HCT116 (cell line): Measurements from ENCODE around the gene HOXB8. TPM values are rescaled to one million over a fixed set of nuclear protein-coding genes. Genes with fewer than 3 reads are reported as not detected.

Source experiments
- ATAC-seq: fragments of 200-7000 bp; cut with Tn5 transposase; 2 replicates; pipeline ENCODE4 v1.9.1; 2020; ENCODE audit warnings: mild to moderate bottlenecking, moderate library complexity
- BruUV-seq: library from RNA; stranded (reverse); fragments of 400-500 nt; replicated peaks from 2 replicates; lab custom pipeline; 2021; lab: Mats Ljungman, UMichigan
- CTCF ChIA-PET: fragments of 300-600 bp; sonication (Branson Sonifier 250); formaldehyde crosslinking; loops from one replicate; lab custom pipeline; 2021; ENCODE audit warnings: antibody characterized with exemption; lab: Charles Lee
- POLR2A ChIA-PET: fragments of 300-600, 350-600 bp; sonication (Branson Sonifier 250); formaldehyde crosslinking; loops from one replicate; lab custom pipeline; 2021; ENCODE audit warnings: antibody characterized with exemption; lab: Charles Lee
- RAD21 ChIA-PET, 2 experiments: fragments of 300-600 bp; sonication (Branson Sonifier 250); formaldehyde crosslinking; loops; one replicate each; lab custom pipeline; 2023; ENCODE audit warnings: low total read pairs in 2 of 2; ENCODE audit not compliant: uncharacterized antibody in 2 of 2, unreplicated experiment in 2 of 2, low non-redundant PET in 1 of 2; lab: Charles Lee
- DNase-seq: peaks from one replicate; pipeline ENCODE4 v3.0.0-alpha.2; 2010; ENCODE audit warnings: low read depth, low spot score
- H2AFZ ChIP-seq: fragments of 200-600 bp; shearing (Covaris generic), sonication (generic); 2 replicates; pipeline ENCODE4 v1.6.1; 2017; ENCODE audit warnings: low read depth, mixed run types, mixed read lengths, antibody characterized with exemption, low read length; ENCODE audit not compliant: poor library complexity, severe bottlenecking
- H3K27ac ChIP-seq: 2 replicates; pipeline ENCODE4 v1.5.1; 2012; ENCODE audit warnings: low read depth, low read length
- H3K27me3 ChIP-seq: fragments of 200-600 bp; sonication (generic); 2 replicates; pipeline ENCODE4 v1.6.1; 2016; ENCODE audit warnings: mixed run types, low read length, mixed read lengths; ENCODE audit not compliant: insufficient read depth
- H3K36me3 ChIP-seq, 2 experiments: fragments of 200-500 bp in 1 of 2; fragments of 200-600 bp in 1 of 2; sonication (Bioruptor generic) in 1 of 2; sonication (generic) in 1 of 2; 2 replicates each; pipeline versions ENCODE4 v1.5.1 to v1.6.1; 2014 to 2016; ENCODE audit warnings: low read length in 2 of 2, inconsistent platforms in 1 of 2, mixed read lengths in 1 of 2, mixed run types in 1 of 2; ENCODE audit not compliant: insufficient read depth in 2 of 2, control insufficient read depth in 1 of 2
- H3K4me1 ChIP-seq, 2 experiments: fragments of 200-600 bp in 1 of 2; sonication (generic) in 1 of 2; 2 replicates each; pipeline versions ENCODE4 v1.5.1 to v1.6.1; 2012 to 2017; ENCODE audit warnings: low read length in 2 of 2, inconsistent platforms in 1 of 2, mild to moderate bottlenecking in 1 of 2, mixed read lengths in 1 of 2, mixed run types in 1 of 2, moderate library complexity in 1 of 2; ENCODE audit not compliant: insufficient read depth in 2 of 2, control insufficient read depth in 1 of 2
- H3K4me2 ChIP-seq: fragments of 200-600 bp; sonication (generic); 2 replicates; pipeline ENCODE4 v1.6.1; 2017; ENCODE audit warnings: mixed run types, low read length, mixed read lengths
- H3K4me3 ChIP-seq, 2 experiments: fragments of 200-600 bp in 1 of 2; sonication (generic) in 1 of 2; replicated peaks in 1 of 2; 2 replicates each; pipeline ENCODE4 v1.5.1; 2011 to 2016; ENCODE audit warnings: low read length in 2 of 2, control low read depth in 1 of 2, low read depth in 1 of 2, mild to moderate bottlenecking in 1 of 2, mixed read lengths in 1 of 2, mixed run types in 1 of 2
- H3K79me2 ChIP-seq: fragments of 200-600 bp; sonication (generic); 2 replicates; pipeline ENCODE4 v1.6.1; 2017; ENCODE audit warnings: mild to moderate bottlenecking, mixed run types, low read length, moderate library complexity, mixed read lengths; ENCODE audit not compliant: insufficient read depth
- H3K9ac ChIP-seq: fragments of 200-600 bp; sonication (generic); 2 replicates; pipeline ENCODE4 v1.6.1; 2016; ENCODE audit warnings: low read length, mixed read lengths
- H3K9me2 ChIP-seq: fragments of 200-600 bp; sonication (generic), shearing (Covaris generic); 2 replicates; pipeline ENCODE4 v1.6.1; 2017; ENCODE audit warnings: mixed run types, mild to moderate bottlenecking, moderate library complexity; ENCODE audit not compliant: insufficient read depth
- H3K9me3 ChIP-seq, 2 experiments: fragments of 200-500 bp in 1 of 2; fragments of 200-600 bp in 1 of 2; sonication (Bioruptor generic) in 1 of 2; sonication (generic) in 1 of 2; 2 replicates each; pipeline ENCODE4 v1.6.1; 2014 to 2017; ENCODE audit warnings: low read length in 2 of 2, mixed read lengths in 2 of 2, inconsistent platforms in 1 of 2, low read depth in 1 of 2, mild to moderate bottlenecking in 1 of 2, mixed run types in 1 of 2, moderate library complexity in 1 of 2; ENCODE audit not compliant: control insufficient read depth in 1 of 2, insufficient read depth in 1 of 2
- H4K20me1 ChIP-seq: fragments of 200-600 bp; sonication (generic), shearing (Covaris generic); 2 replicates; pipeline ENCODE4 v1.6.1; 2017; ENCODE audit warnings: mixed run types, mild to moderate bottlenecking, moderate library complexity; ENCODE audit not compliant: insufficient read depth
- CBX3 ChIP-seq: IDR thresholded peaks from 2 replicates; pipeline ENCODE4 v1.6.1; 2012; ENCODE audit warnings: low read depth
- CEBPB ChIP-seq: IDR thresholded peaks from 2 replicates; pipeline ENCODE4 v1.6.1; 2012; ENCODE audit warnings: low read depth
- EGR1 ChIP-seq: IDR thresholded peaks from 2 replicates; pipeline ENCODE4 v1.6.1; 2012; ENCODE audit warnings: low read depth
- ELF1 ChIP-seq: IDR thresholded peaks from 2 replicates; pipeline ENCODE4 v1.6.1; 2012; ENCODE audit warnings: low read depth, borderline replicate concordance
- POLR2A ChIP-seq: IDR thresholded peaks from 2 replicates; pipeline ENCODE4 v1.7.0; 2011; ENCODE audit warnings: borderline replicate concordance; ENCODE audit not compliant: insufficient read depth, insufficient read length; ENCODE audit errors: extremely low read depth
- RAD21 ChIP-seq: IDR thresholded peaks from 2 replicates; pipeline ENCODE4 v1.6.1; 2012; ENCODE audit warnings: low read depth, mild to moderate bottlenecking
- SIN3A ChIP-seq: IDR thresholded peaks from 2 replicates; pipeline ENCODE4 v1.6.1; 2012; ENCODE audit warnings: low read depth
- SRF ChIP-seq: IDR thresholded peaks from 2 replicates; pipeline ENCODE4 v1.6.1; 2012; ENCODE audit warnings: low read depth
- ZNF274 ChIP-seq: fragments of 200-500 bp; sonication (Bioruptor generic); IDR thresholded peaks from 2 replicates; pipeline ENCODE4 v1.6.1; 2014; ENCODE audit warnings: mild to moderate bottlenecking, low read depth, low read length, inconsistent platforms
- intact Hi-C: fragments of 100-400 bp; cut with micrococcal nuclease; formaldehyde crosslinking; loops from 2 replicates; pipeline ENCODE4 v1.10.0; 2022
- total RNA-seq: library from RNA; stranded (reverse); gene quantifications from one replicate; pipeline ENCODE4 v1.2.1, GENCODE V29; 2021; ENCODE audit not compliant: unreplicated experiment
- TF ChIP-seq, protein P1 (sequence below): IDR thresholded peaks from 2 replicates; pipeline ENCODE4 v1.6.1; 2012
- TF ChIP-seq, protein P2 (sequence below): IDR thresholded peaks from 2 replicates; pipeline ENCODE4 v1.6.1; 2011; ENCODE audit warnings: mild to moderate bottlenecking, low read length, moderate library complexity; ENCODE audit not compliant: insufficient replicate concordance; ENCODE audit errors: extremely low read depth

The HOXB8 gene
- total RNA-seq, 1 experiment from 2014 or later = 44.7 TPM

DNA sequence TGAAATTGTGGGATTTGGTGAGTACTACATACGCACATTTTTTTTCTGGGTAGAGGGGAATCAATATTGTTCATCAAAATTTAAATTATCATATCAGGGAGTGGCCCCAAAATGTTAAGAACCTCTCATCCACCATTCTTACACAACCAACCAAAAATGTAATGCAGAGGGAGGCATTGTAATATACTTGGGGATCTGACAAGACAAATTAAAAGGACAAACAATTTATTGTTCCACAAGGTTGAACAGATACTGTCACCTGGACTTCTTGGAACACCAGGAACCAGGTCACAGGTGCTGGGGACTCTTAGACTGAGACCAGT lies 25.7 kb upstream of the HOXB8 start:
- Histone ChIP-seq H3K4me3 (no peak overlapping the region), H3K9me2 (no peaks in the 10 kb centered on the region), H3K27ac (no peak overlapping the region), H3K36me3 (peaks cover 6 to 26% of the 10 kb centered on the region in 2 experiments; a peak in 3 of 4 replicates), H4K20me1 (no peaks in the 10 kb centered on the region), H3K4me1 (peaks cover 13 to 41% of the 10 kb centered on the region in 2 experiments; a peak in 3 of 4 replicates), H3K79me2 (peaks cover 100% of the 10 kb centered on the region), H2AFZ (no peak overlapping the region), H3K4me2 (no peak overlapping the region), H3K27me3 (no peaks in the 10 kb centered on the region), H3K9ac (no peak overlapping the region), H3K9me3 (no peaks in the 10 kb centered on the region)
- RAD21 ChIA-PET = no interaction called here
- no TSS peak for BruUV-seq
- POLR2A ChIA-PET = interaction anchor here (1.3 kb wide), 1 partner anchor 15 kb away, joined by 8 read pairs; the partner anchor contains the start of gene HOXB9
- no peak for DNase-seq
- intact Hi-C loops = no loop called here
- TF ChIP-seq RAD21 (no peak), POLR2A (no peak), CBX3 (no peak), EGR1 (no peak), ZNF274 (no peak), ELF1 (no peak), SIN3A (no peak), CEBPB (no peak), SRF (no peak)
- TF ChIP-seq, protein P1, sequence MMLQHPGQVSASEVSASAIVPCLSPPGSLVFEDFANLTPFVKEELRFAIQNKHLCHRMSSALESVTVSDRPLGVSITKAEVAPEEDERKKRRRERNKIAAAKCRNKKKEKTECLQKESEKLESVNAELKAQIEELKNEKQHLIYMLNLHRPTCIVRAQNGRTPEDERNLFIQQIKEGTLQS = no peak
- TF ChIP-seq, protein P2, sequence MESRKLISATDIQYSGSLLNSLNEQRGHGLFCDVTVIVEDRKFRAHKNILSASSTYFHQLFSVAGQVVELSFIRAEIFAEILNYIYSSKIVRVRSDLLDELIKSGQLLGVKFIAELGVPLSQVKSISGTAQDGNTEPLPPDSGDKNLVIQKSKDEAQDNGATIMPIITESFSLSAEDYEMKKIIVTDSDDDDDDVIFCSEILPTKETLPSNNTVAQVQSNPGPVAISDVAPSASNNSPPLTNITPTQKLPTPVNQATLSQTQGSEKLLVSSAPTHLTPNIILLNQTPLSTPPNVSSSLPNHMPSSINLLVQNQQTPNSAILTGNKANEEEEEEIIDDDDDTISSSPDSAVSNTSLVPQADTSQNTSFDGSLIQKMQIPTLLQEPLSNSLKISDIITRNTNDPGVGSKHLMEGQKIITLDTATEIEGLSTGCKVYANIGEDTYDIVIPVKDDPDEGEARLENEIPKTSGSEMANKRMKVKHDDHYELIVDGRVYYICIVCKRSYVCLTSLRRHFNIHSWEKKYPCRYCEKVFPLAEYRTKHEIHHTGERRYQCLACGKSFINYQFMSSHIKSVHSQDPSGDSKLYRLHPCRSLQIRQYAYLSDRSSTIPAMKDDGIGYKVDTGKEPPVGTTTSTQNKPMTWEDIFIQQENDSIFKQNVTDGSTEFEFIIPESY = no peak
- ATAC-seq = no peak
- CTCF ChIA-PET = interaction anchor here (0.7 to 2.7 kb wide), 2 partner anchors 15 to 238 kb away, joined by 3 to 7 read pairs; partner anchors contain the start of gene HOXB9
